B cell (primary cell): ENCODE measurements around the gene DSG4.

Experiments
- EZH2 ChIP-seq: IDR thresholded peaks from 2 replicates; pipeline ENCODE4 v1.6.1; 2012; ENCODE audit warnings: borderline replicate concordance, low read depth, mild to moderate bottlenecking, moderate library complexity, low read length; ENCODE audit not compliant: insufficient read depth, poor library complexity, severe bottlenecking
- TF ChIP-seq, protein P1 (sequence below): fragments of 200-600 bp; IDR thresholded peaks from one replicate; pipeline ENCODE4 v1.8.0; 2022; ENCODE audit warnings: antibody characterized with exemption, mild to moderate bottlenecking

DNA sequence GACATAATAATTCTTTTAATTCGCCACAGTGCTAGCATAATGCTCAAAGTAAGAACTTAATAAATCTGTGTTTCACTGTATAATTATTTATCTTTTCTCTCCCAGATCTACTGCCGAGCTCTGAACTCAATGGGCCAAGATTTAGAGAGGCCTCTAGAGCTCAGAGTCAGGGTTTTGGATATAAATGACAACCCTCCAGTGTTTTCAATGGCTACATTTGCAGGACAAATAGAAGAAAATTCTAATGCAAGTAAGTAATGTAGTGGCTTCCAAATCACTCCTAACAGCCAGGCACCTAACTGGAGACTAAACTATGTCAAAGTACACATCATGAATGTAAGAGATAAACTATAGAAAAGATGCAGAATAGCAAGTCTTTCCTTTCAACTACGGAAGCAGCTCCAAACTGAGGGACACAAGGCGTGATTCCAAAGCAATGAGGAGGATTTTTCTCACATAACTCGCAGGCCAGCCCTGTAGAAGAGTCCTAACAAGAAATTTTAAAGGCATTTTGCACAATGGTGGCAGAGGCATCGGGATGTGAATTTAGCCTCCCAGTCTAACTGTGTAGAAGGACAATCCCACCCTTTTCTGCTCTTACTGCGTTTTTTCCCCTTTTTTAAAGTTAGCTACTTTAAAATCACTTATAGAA lies 46.7 kb upstream of the DSG4 start:
- no peak for TF ChIP-seq EZH2
- TF ChIP-seq, protein P1, sequence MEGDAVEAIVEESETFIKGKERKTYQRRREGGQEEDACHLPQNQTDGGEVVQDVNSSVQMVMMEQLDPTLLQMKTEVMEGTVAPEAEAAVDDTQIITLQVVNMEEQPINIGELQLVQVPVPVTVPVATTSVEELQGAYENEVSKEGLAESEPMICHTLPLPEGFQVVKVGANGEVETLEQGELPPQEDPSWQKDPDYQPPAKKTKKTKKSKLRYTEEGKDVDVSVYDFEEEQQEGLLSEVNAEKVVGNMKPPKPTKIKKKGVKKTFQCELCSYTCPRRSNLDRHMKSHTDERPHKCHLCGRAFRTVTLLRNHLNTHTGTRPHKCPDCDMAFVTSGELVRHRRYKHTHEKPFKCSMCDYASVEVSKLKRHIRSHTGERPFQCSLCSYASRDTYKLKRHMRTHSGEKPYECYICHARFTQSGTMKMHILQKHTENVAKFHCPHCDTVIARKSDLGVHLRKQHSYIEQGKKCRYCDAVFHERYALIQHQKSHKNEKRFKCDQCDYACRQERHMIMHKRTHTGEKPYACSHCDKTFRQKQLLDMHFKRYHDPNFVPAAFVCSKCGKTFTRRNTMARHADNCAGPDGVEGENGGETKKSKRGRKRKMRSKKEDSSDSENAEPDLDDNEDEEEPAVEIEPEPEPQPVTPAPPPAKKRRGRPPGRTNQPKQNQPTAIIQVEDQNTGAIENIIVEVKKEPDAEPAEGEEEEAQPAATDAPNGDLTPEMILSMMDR: no peak
